Astrocyte (in vitro differentiated cells and primary cell): ENCODE results near the gene NDUFV1. TPM values are rescaled to one million over a fixed set of nuclear protein-coding genes. Genes with fewer than 3 reads are reported as not detected.

Experiments used
- DNase-seq: peaks from one replicate; pipeline ENCODE4 v3.0.0-alpha.2; 2010; ENCODE audit warnings: low read depth
- FAIRE-seq: peaks from 2 replicates; lab custom pipeline; 2011; peaks lifted over from hg19 to GRCh38; lab: Jason Lieb, UNC
- H2AFZ ChIP-seq: 2 replicates; pipeline ENCODE4 v1.6.0; 2012; ENCODE audit warnings: low read depth, low read length, inconsistent platforms
- H3K27ac ChIP-seq: 2 replicates; pipeline ENCODE4 v1.5.1; 2011; ENCODE audit warnings: low read depth, low read length, inconsistent platforms
- H3K27me3 ChIP-seq: 2 replicates; pipeline ENCODE4 v1.6.0; 2011; ENCODE audit warnings: low read length, inconsistent platforms; ENCODE audit not compliant: insufficient read depth
- H3K36me3 ChIP-seq: 2 replicates; pipeline ENCODE4 v1.5.1; 2011; ENCODE audit warnings: low read length, inconsistent platforms; ENCODE audit not compliant: insufficient read depth
- H3K4me1 ChIP-seq: 2 replicates; pipeline ENCODE4 v1.5.1; 2011; ENCODE audit warnings: low read length, inconsistent platforms; ENCODE audit not compliant: insufficient read depth
- H3K4me2 ChIP-seq: 2 replicates; pipeline ENCODE4 v1.6.0; 2012; ENCODE audit warnings: low read length, inconsistent platforms
- H3K4me3 ChIP-seq: 2 replicates; pipeline ENCODE4 v1.5.1; 2011; ENCODE audit warnings: low read depth, mild to moderate bottlenecking, low read length, inconsistent platforms; ENCODE audit not compliant: insufficient read depth
- H3K79me2 ChIP-seq: 2 replicates; pipeline ENCODE4 v1.6.0; 2012; ENCODE audit warnings: mild to moderate bottlenecking, low read length, inconsistent platforms; ENCODE audit not compliant: insufficient read depth
- H3K9ac ChIP-seq: 2 replicates; pipeline ENCODE4 v1.6.0; 2012; ENCODE audit warnings: mild to moderate bottlenecking, low read length, inconsistent platforms
- H3K9me3 ChIP-seq: 2 replicates; pipeline ENCODE4 v1.5.1; 2012; ENCODE audit warnings: low read depth, mild to moderate bottlenecking, low read length, inconsistent platforms; ENCODE audit not compliant: insufficient read depth
- H4K20me1 ChIP-seq: 2 replicates; pipeline ENCODE4 v1.6.0; 2012; ENCODE audit warnings: low read length, inconsistent platforms; ENCODE audit not compliant: insufficient read depth
- H3K27ac Mint-ChIP-seq: one replicate; pipeline ENCODE4 v1.8.0; 2021; ENCODE audit warnings: mild to moderate bottlenecking, mixed read lengths; ENCODE audit not compliant: unreplicated experiment
- H3K27me3 Mint-ChIP-seq: one replicate; pipeline ENCODE4 v1.8.0; 2021; ENCODE audit warnings: low read depth, mixed read lengths; ENCODE audit not compliant: unreplicated experiment
- H3K36me3 Mint-ChIP-seq: one replicate; pipeline ENCODE4 v1.8.0; 2021; ENCODE audit warnings: low read depth, mixed read lengths; ENCODE audit not compliant: unreplicated experiment
- H3K4me1 Mint-ChIP-seq: one replicate; pipeline ENCODE4 v1.8.0; 2021; ENCODE audit warnings: low read depth, mixed read lengths; ENCODE audit not compliant: unreplicated experiment
- H3K4me3 Mint-ChIP-seq: one replicate; pipeline ENCODE4 v1.8.0; 2021; ENCODE audit warnings: mild to moderate bottlenecking, moderate library complexity, mixed read lengths; ENCODE audit not compliant: unreplicated experiment
- H3K9me3 Mint-ChIP-seq: one replicate; pipeline ENCODE4 v1.8.0; 2021; ENCODE audit warnings: mild to moderate bottlenecking, mixed read lengths; ENCODE audit not compliant: unreplicated experiment
- EZH2 ChIP-seq: IDR thresholded peaks from 2 replicates; pipeline ENCODE4 v1.6.1; 2012; ENCODE audit warnings: mild to moderate bottlenecking, low read length, inconsistent platforms; ENCODE audit not compliant: insufficient read depth
- total RNA-seq: library from RNA; stranded (reverse); gene quantifications from 2 replicates; pipeline ENCODE4 v1.2.1, GENCODE V29; 2021
- TF ChIP-seq, protein P1 (sequence below): IDR thresholded peaks from 2 replicates; pipeline ENCODE4 v1.5.1; 2011; ENCODE audit warnings: low read depth, mild to moderate bottlenecking, inconsistent platforms, low read length, moderate library complexity; ENCODE audit not compliant: insufficient read depth

Gene NDUFV1
- total RNA-seq, 1 donor from 2014 or later: 117 TPM

GRCh38 chr11:67604815-67605214, 1.9 kb upstream of the NDUFV1 start:
- Histone ChIP-seq H3K9ac (no peak overlapping the region), H2AFZ (no peak overlapping the region), H4K20me1 (no peaks in the 10 kb centered on the region), H3K4me2 (no peak overlapping the region), H3K27ac (no peak overlapping the region), H3K79me2 (peaks cover 17% of the 10 kb centered on the region), H3K27me3 (peaks cover 2% of the 10 kb centered on the region), H3K9me3 (no peaks in the 10 kb centered on the region), H3K4me1 (peaks cover 7% of the 10 kb centered on the region), H3K4me3 (no peak overlapping the region), H3K36me3 (peaks cover 4% of the 10 kb centered on the region)
- Mint-ChIP-seq H3K4me3 (no peak overlapping the region), H3K27me3 (peaks cover 2% of the 10 kb centered on the region), H3K27ac (no peak overlapping the region), H3K36me3 (no peaks in the 10 kb centered on the region), H3K9me3 (no peaks in the 10 kb centered on the region), H3K4me1 (peaks cover 4% of the 10 kb centered on the region)
- TF ChIP-seq, protein P1, sequence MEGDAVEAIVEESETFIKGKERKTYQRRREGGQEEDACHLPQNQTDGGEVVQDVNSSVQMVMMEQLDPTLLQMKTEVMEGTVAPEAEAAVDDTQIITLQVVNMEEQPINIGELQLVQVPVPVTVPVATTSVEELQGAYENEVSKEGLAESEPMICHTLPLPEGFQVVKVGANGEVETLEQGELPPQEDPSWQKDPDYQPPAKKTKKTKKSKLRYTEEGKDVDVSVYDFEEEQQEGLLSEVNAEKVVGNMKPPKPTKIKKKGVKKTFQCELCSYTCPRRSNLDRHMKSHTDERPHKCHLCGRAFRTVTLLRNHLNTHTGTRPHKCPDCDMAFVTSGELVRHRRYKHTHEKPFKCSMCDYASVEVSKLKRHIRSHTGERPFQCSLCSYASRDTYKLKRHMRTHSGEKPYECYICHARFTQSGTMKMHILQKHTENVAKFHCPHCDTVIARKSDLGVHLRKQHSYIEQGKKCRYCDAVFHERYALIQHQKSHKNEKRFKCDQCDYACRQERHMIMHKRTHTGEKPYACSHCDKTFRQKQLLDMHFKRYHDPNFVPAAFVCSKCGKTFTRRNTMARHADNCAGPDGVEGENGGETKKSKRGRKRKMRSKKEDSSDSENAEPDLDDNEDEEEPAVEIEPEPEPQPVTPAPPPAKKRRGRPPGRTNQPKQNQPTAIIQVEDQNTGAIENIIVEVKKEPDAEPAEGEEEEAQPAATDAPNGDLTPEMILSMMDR: no peak
- no peak for TF ChIP-seq EZH2
- DNase-seq: no peak
- no peak for FAIRE-seq

GRCh38 chr11:67605231-67606011, 1.3 kb upstream of the NDUFV1 start:
- peaks cover 17% of the 10 kb centered on the region for H3K79me2 ChIP-seq
- H3K27me3 Mint-ChIP-seq: peaks cover 2% of the 10 kb centered on the region
- H3K4me3 Mint-ChIP-seq: peak overlapping the region; percentile 97
- H3K27ac ChIP-seq: no peak overlapping the region
- H3K36me3 Mint-ChIP-seq: no peaks in the 10 kb centered on the region
- no peak for DNase-seq
- H3K4me1 Mint-ChIP-seq: peaks cover 4% of the 10 kb centered on the region
- no peaks in the 10 kb centered on the region for H3K9me3 Mint-ChIP-seq
- H4K20me1 ChIP-seq: no peaks in the 10 kb centered on the region
- H3K4me1 ChIP-seq: peaks cover 7% of the 10 kb centered on the region
- no peaks in the 10 kb centered on the region for H3K9me3 ChIP-seq
- no peaks in the 10 kb centered on the region for H3K27me3 ChIP-seq
- H3K4me3 ChIP-seq: no peak overlapping the region
- no peak for TF ChIP-seq EZH2
- TF ChIP-seq, protein P1: no peak
- H3K9ac ChIP-seq: no peak overlapping the region
- H2AFZ ChIP-seq: peak overlapping the region; percentile 72
- no peak overlapping the region for H3K4me2 ChIP-seq
- no peak for FAIRE-seq
- H3K27ac Mint-ChIP-seq: no peak overlapping the region
- peaks cover 6% of the 10 kb centered on the region for H3K36me3 ChIP-seq

DNA sequence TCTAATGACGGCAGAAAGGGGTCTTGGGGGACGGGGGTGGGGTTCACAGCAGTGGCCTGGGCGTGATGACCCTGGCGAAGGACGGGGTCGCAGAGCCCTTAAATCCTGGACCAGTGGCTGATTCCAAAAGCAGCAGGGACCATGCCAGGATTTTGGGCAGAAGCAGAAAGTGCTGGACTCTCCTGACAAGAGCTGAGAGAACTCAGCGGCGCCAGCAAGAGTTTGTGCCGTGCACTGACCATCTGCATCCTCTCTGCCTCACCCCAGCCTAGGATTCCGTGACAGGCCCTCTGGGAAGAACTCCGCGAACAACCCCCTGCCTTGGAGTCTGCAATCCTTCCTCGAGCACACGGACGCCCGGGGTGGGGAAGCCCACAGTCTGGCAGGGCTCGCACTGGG, 644 bp upstream of the NDUFV1 start:
- Histone ChIP-seq H3K27me3 (no peaks in the 10 kb centered on the region), H3K9me3 (no peaks in the 10 kb centered on the region), H3K36me3 (peaks cover 6% of the 10 kb centered on the region), H3K9ac (peak overlapping the region; percentile 96), H4K20me1 (no peaks in the 10 kb centered on the region), H3K79me2 (peaks cover 17% of the 10 kb centered on the region), H3K4me3 (peak overlapping the region; percentile 89), H3K4me1 (peaks cover 7% of the 10 kb centered on the region), H3K27ac (no peak overlapping the region), H2AFZ (peak overlapping the region; percentile 95), H3K4me2 (peak overlapping the region; percentile 98)
- Mint-ChIP-seq H3K4me3 (peak overlapping the region; percentile 97), H3K4me1 (peaks cover 4% of the 10 kb centered on the region), H3K27ac (peak overlapping the region; percentile 86), H3K27me3 (peaks cover 2% of the 10 kb centered on the region), H3K36me3 (no peaks in the 10 kb centered on the region), H3K9me3 (no peaks in the 10 kb centered on the region)
- no peak for FAIRE-seq
- peak; percentile 16 for DNase-seq
- TF ChIP-seq, protein P1: no peak
- no peak for TF ChIP-seq EZH2
